OCI-LY1 (cell line): ENCODE results near the gene ZNF527.

Experiments used
- H2AFZ ChIP-seq: fragments of 200-600 bp; sonication (generic), shearing (Covaris generic); 2 replicates; pipeline ENCODE4 v1.6.0; 2014; ENCODE audit warnings: antibody characterized with exemption, mild to moderate bottlenecking, low read length
- H3F3A ChIP-seq: fragments of 200-600 bp; sonication (generic), shearing (Covaris generic); 2 replicates; pipeline ENCODE4 v1.6.0; 2014; ENCODE audit warnings: mild to moderate bottlenecking, antibody characterized with exemption, low read length, moderate library complexity; ENCODE audit not compliant: insufficient read depth
- H3K27ac ChIP-seq: fragments of 200-600 bp; sonication (generic); 2 replicates; pipeline ENCODE4 v1.5.1; 2014; ENCODE audit warnings: low read length, mixed run types, mild to moderate bottlenecking, low read depth; ENCODE audit not compliant: poor library complexity, severe bottlenecking
- H3K27me3 ChIP-seq: fragments of 200-600 bp; sonication (generic); 2 replicates; pipeline ENCODE4 v1.6.0; 2014; ENCODE audit warnings: antibody characterized with exemption, mild to moderate bottlenecking, low read length, moderate library complexity; ENCODE audit not compliant: insufficient read depth
- H3K36me3 ChIP-seq: fragments of 200-600 bp; sonication (generic); 2 replicates; pipeline ENCODE4 v1.6.1; 2014; ENCODE audit warnings: mild to moderate bottlenecking, antibody characterized with exemption, low read length, moderate library complexity, mixed read lengths; ENCODE audit not compliant: insufficient read depth
- H3K4me1 ChIP-seq: fragments of 200-600 bp; sonication (generic); 2 replicates; pipeline ENCODE4 v1.5.1; 2014; ENCODE audit warnings: mild to moderate bottlenecking, low read length, moderate library complexity; ENCODE audit not compliant: insufficient read depth, severe bottlenecking
- H3K4me2 ChIP-seq: fragments of 200-600 bp; sonication (generic), shearing (Covaris generic); 2 replicates; pipeline ENCODE4 v1.6.1; 2014; ENCODE audit warnings: low read length
- H3K4me3 ChIP-seq: fragments of 200-600 bp; sonication (generic); 2 replicates; pipeline ENCODE4 v1.5.1; 2014; ENCODE audit warnings: low read length, low read depth, mild to moderate bottlenecking, mixed read lengths; ENCODE audit not compliant: poor library complexity, severe bottlenecking
- H3K79me2 ChIP-seq: fragments of 200-600 bp; shearing (Covaris generic); 2 replicates; pipeline ENCODE4 v1.6.1; 2016; ENCODE audit warnings: mixed run types, low read length, mixed read lengths; ENCODE audit not compliant: insufficient read depth
- H3K9ac ChIP-seq: fragments of 200-600 bp; sonication (generic), shearing (Covaris generic); 2 replicates; pipeline ENCODE4 v1.6.1; 2014; ENCODE audit warnings: mild to moderate bottlenecking, low read length, mixed read lengths
- H3K9me2 ChIP-seq: fragments of 200-600 bp; sonication (generic), shearing (Covaris generic); 2 replicates; pipeline ENCODE4 v1.6.1; 2014; ENCODE audit warnings: low read depth, mild to moderate bottlenecking, low read length, mixed read lengths
- H3K9me3 ChIP-seq: fragments of 200-600 bp; shearing (Covaris generic); 2 replicates; pipeline ENCODE4 v1.6.1; 2014; ENCODE audit warnings: low read length, mixed read lengths
- H4K20me1 ChIP-seq: fragments of 200-600 bp; sonication (generic), shearing (Covaris generic); 2 replicates; pipeline ENCODE4 v1.6.0; 2016; ENCODE audit warnings: mild to moderate bottlenecking, low read length; ENCODE audit not compliant: insufficient read depth
- CTCF ChIP-seq: fragments of 200-600 bp; sonication (generic), shearing (Covaris generic); IDR thresholded peaks from 2 replicates; pipeline ENCODE4 v1.5.1; 2017; ENCODE audit warnings: mild to moderate bottlenecking, antibody characterized with exemption, low read length, moderate library complexity, mixed read lengths
- EZH2 ChIP-seq: fragments of 200-600 bp; sonication (generic), shearing (Covaris generic); IDR thresholded peaks from 2 replicates; pipeline ENCODE4 v1.8.0; 2017; ENCODE audit warnings: borderline replicate concordance, mixed run types, mild to moderate bottlenecking, antibody characterized with exemption, low read length, moderate library complexity, mixed read lengths

The ZNF527 gene

DNA sequence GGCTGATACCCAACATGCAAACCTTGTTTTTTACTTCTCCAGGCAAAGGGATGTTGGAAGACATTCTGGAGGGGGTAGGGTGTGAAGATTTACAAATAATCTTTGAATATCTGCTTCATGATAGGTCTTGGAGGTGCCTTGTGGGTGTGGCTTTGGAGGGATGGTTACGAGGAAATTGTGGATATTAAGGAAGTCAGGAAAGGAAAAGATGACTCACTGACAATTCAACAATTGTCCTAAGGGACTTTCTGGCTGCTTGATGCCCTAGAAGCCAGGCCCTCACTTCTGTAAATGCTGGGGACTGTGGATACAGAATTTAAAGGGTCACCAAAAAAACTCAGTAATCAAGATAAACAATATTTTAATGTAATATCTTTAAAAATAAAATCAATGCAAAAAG, 37.4 kb upstream of the ZNF527 start:
- Histone ChIP-seq H3K4me1 (peaks cover 7% of the 10 kb centered on the region), H3K27ac (no peak overlapping the region), H3K9ac (no peak overlapping the region), H3F3A (no peaks in the 10 kb centered on the region), H3K27me3 (no peaks in the 10 kb centered on the region), H3K9me3 (no peaks in the 10 kb centered on the region), H3K79me2 (no peaks in the 10 kb centered on the region; the same call in 1 of the 2 replicates), H3K36me3 (peaks cover 56% of the 10 kb centered on the region), H3K9me2 (no peaks in the 10 kb centered on the region), H3K4me2 (no peak overlapping the region), H2AFZ (no peak overlapping the region), H4K20me1 (no peaks in the 10 kb centered on the region), H3K4me3 (no peak overlapping the region)
- TF ChIP-seq CTCF (no peak), EZH2 (no peak)

DNA sequence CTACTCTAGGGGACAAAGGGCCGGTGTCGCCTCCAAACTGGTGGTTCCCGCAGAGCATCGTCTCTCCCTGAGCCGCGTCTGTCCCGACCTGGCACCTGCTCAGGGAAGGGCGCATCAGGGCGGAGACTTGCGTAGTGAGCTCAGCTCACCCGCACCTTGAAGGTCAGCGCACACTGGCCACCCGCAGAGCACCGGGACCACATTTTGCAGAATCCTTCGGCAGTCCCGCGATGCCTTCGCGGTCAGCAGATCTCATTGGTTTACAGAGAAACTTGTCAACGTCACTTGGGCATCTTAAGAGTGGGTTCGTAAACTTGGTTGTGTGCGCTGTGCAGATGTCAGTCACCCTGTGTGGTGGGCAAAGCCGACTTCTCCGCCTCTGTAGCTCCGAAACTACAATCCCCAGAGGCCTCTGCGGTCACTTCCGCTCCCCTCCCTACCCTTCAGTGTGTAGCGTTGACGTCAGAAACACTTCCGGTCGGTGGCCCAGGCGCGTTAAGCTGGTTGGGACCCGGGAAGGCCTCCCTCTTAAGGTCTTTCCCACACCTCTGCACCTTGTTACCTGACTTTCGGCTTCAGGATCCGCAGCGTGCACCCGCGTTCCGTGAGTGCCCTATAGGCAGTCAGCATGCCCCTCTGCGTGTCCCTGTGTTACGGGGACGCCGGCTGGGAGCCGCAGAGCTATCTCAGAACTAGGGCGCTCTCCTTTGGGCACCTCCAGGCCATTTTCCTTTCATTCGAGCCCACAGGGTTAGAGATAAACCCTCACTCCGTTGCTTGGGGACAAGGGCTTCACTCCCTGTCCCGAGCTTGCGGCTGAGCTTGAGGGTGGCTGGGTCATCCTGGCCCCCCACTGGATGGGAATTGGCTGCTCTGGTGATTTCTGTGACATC, 36.5 kb upstream of the ZNF527 start:
- H2AFZ ChIP-seq = no peak overlapping the region
- TF ChIP-seq EZH2 = no peak
- no peak for TF ChIP-seq CTCF
- H3K4me1 ChIP-seq = peaks cover 7% of the 10 kb centered on the region
- H3K9ac ChIP-seq = peak overlapping the region; percentile 76
- no peaks in the 10 kb centered on the region for H3K9me2 ChIP-seq
- H3K4me3 ChIP-seq = peak overlapping the region; percentile 79
- no peaks in the 10 kb centered on the region for H4K20me1 ChIP-seq
- peak overlapping the region; percentile 71 for H3K4me2 ChIP-seq
- H3K36me3 ChIP-seq = peaks cover 49% of the 10 kb centered on the region
- peaks cover 2% of the 10 kb centered on the region; the same call in 1 of the 2 replicates for H3K79me2 ChIP-seq
- H3K27ac ChIP-seq = no peak overlapping the region
- no peaks in the 10 kb centered on the region for H3F3A ChIP-seq
- H3K9me3 ChIP-seq = no peaks in the 10 kb centered on the region
- no peaks in the 10 kb centered on the region for H3K27me3 ChIP-seq

DNA sequence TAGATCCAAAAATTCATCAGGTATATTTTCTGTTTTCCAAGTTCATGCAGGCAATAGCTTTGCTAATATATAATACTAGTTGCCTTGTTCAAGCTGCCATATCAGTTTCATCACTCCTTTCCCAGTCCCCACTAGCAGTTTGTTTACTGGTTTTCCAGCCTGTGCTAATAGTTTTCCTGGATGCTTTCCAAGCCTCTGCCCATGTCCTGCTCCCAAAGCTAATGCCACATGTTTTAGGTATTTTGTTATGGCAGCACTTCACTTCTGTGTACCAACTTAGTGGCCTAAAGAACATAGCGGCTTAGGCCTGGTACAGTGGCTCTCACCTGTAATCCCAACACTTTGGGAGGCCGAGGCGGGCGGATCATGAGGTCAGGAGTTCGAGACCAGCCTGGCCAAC, 28.1 kb upstream of the ZNF527 start:
- Histone ChIP-seq H3K79me2 (0 out of 2 replicates have a peak, but pooled peaks cover 2% of the 10 kb centered on the region), H3K36me3 (peaks cover 80% of the 10 kb centered on the region), H3K9me2 (no peaks in the 10 kb centered on the region), H3K4me1 (no peaks in the 10 kb centered on the region), H3K27me3 (no peaks in the 10 kb centered on the region), H2AFZ (no peak overlapping the region), H3F3A (no peaks in the 10 kb centered on the region), H3K4me2 (no peak overlapping the region), H3K9me3 (peaks cover 11% of the 10 kb centered on the region), H4K20me1 (no peaks in the 10 kb centered on the region), H3K4me3 (no peak overlapping the region), H3K9ac (no peak overlapping the region), H3K27ac (no peak overlapping the region)
- TF ChIP-seq EZH2 (no peak), CTCF (no peak)
